NT2/D1 (cell line): ENCODE results near the gene ZNF32.

Experiments
- DNase-seq: peaks from one replicate; pipeline ENCODE4 v3.0.0-alpha.2; 2011; ENCODE audit warnings: low read depth, low spot score
- H3K27me3 ChIP-seq: 2 replicates; pipeline ENCODE4 v1.6.0; 2011; ENCODE audit warnings: mild to moderate bottlenecking; ENCODE audit not compliant: insufficient read length, insufficient read depth
- H3K36me3 ChIP-seq: 2 replicates; pipeline ENCODE4 v1.6.1; 2011; ENCODE audit warnings: mild to moderate bottlenecking, low read length, mixed read lengths; ENCODE audit not compliant: insufficient read depth, insufficient read length
- H3K4me1 ChIP-seq: 2 replicates; pipeline ENCODE4 v1.5.1; 2011; ENCODE audit not compliant: insufficient read depth, insufficient read length
- H3K4me3 ChIP-seq: 2 replicates; pipeline ENCODE4 v1.5.1; 2011; ENCODE audit warnings: low read depth; ENCODE audit not compliant: insufficient read length
- H3K9ac ChIP-seq: 2 replicates; pipeline ENCODE4 v1.6.0; 2011; ENCODE audit warnings: low read depth; ENCODE audit not compliant: insufficient read length
- H3K9me3 ChIP-seq: 2 replicates; pipeline ENCODE4 v1.5.1; 2011; ENCODE audit warnings: mild to moderate bottlenecking, low read length; ENCODE audit not compliant: insufficient read depth
- SUZ12 ChIP-seq: IDR thresholded peaks from 2 replicates; pipeline ENCODE4 v1.6.1; 2011; ENCODE audit not compliant: insufficient read length, insufficient read depth; ENCODE audit errors: extremely low read depth
- YY1 ChIP-seq: IDR thresholded peaks from 2 replicates; pipeline ENCODE4 v1.6.1; 2011; ENCODE audit not compliant: insufficient read length, insufficient read depth
- ZNF274 ChIP-seq: IDR thresholded peaks from 2 replicates; pipeline ENCODE4 v1.6.1; 2011; ENCODE audit warnings: mild to moderate bottlenecking, low read depth, low read length

The ZNF32 gene

DNA sequence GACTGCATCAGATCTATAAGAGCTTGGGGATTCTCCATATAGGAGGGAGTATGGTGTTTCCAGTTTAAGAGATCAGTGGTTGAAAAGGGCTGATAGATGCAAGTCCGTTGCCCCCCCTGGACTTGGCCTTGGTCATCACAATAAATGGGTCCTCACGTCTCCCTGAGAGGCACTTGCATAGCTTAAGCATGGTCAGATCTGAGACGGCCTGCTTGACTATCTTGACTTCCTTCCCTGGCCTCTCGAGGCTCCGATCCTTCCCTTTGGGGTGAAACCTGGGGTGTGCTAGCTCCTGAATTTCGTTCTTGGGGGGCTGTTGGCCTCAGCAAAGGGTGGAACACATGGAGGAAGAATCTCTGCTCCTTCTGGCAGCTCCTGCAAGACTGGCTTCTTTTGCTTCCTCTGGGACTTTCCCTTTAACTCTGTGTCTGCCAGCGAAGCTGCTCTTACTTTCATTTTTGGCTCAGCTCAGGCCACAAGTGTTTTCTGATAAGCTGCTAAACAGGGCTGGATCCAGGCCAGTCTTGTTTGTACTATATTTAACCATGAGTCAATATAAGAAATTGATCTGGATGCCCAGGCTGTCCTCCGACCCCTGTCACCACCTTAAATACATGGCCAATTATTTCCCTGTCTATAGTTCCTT is 53.6 kb downstream of the ZNF32 start:
- H3K9me3 ChIP-seq, result peaks cover 20% of the 10 kb centered on the region; the same call in 1 of the 2 replicates
- H3K4me3 ChIP-seq, result no peak overlapping the region
- H3K4me1 ChIP-seq, result no peaks in the 10 kb centered on the region
- no peak for DNase-seq
- no peaks in the 10 kb centered on the region for H3K36me3 ChIP-seq
- H3K27me3 ChIP-seq, result no peaks in the 10 kb centered on the region
- no peak overlapping the region for H3K9ac ChIP-seq
- TF ChIP-seq ZNF274 (no peak), YY1 (no peak), SUZ12 (no peak)
